ENCODE data around the gene TNC. TPM values are rescaled to one million over a fixed set of nuclear protein-coding genes. Genes with fewer than 3 reads are reported as not detected.

The TNC gene
- total RNA-seq, 4 donors from 2014 or later, result 79.7 to 242 (median 161) TPM

GRCh38 chr9:115127191-115127817 lies 9.3 kb upstream of the TNC start:
- Histone ChIP-seq H3K4me3 (no peak overlapping the region), H3K4me1 (no peaks in the 10 kb centered on the region), H3K27me3 (no peaks in the 10 kb centered on the region), H3K27ac (no peak overlapping the region), H3K9me3 (no peaks in the 10 kb centered on the region), H3K36me3 (no peaks in the 10 kb centered on the region)
- TF ChIP-seq CTCF (IDR thresholded peaks at IDR 0.05) (no peak), POLR2A (IDR thresholded peaks at IDR 0.05) (no peak)
- DNase-seq, result no peak
- intact Hi-C loops (cut with DNase I; ENCODE audit: low total_unique reads), result no loop called here

GRCh38 chr9:115126404-115126803 lies 8.4 kb upstream of the TNC start:
- Histone ChIP-seq H3K36me3 (no peaks in the 10 kb centered on the region), H3K27me3 (no peaks in the 10 kb centered on the region), H3K4me1 (no peaks in the 10 kb centered on the region), H3K9me3 (no peaks in the 10 kb centered on the region), H3K27ac (no peak overlapping the region), H3K4me3 (no peak overlapping the region)
- no peak for DNase-seq
- TF ChIP-seq POLR2A (IDR thresholded peaks at IDR 0.05) (no peak), CTCF (IDR thresholded peaks at IDR 0.05) (no peak)
- intact Hi-C loops (cut with DNase I; ENCODE audit: low total_unique reads), result no loop called here

GRCh38 chr9:115122937-115123336 lies 5.0 kb upstream of the TNC start:
- Histone ChIP-seq H3K4me1 (peaks cover 0 to 8% of the 10 kb centered on the region in 2 donors), H3K27me3 (no peaks in the 10 kb centered on the region), H3K9me3 (no peaks in the 10 kb centered on the region), H3K27ac (no peak overlapping the region), H3K4me3 (no peak overlapping the region), H3K36me3 (no peaks in the 10 kb centered on the region)
- intact Hi-C loops (cut with DNase I; ENCODE audit: low total_unique reads), result no loop called here
- no peak for TF ChIP-seq POLR2A (IDR thresholded peaks at IDR 0.05)
- TF ChIP-seq CTCF (IDR thresholded peaks at IDR 0.05), result no peak
- DNase-seq, result no peak

GRCh38 chr9:115121181-115121580 lies 3.2 kb upstream of the TNC start:
- H3K27me3 ChIP-seq, result no peaks in the 10 kb centered on the region
- intact Hi-C loops (cut with DNase I; ENCODE audit: low total_unique reads), result no loop called here
- no peaks in the 10 kb centered on the region for H3K36me3 ChIP-seq
- DNase-seq, result no peak
- H3K4me3 ChIP-seq, result no peak overlapping the region
- no peaks in the 10 kb centered on the region for H3K9me3 ChIP-seq
- peaks cover 0 to 8% of the 10 kb centered on the region in 2 donors for H3K4me1 ChIP-seq
- peak overlapping the region; percentile 14 to 89 for H3K27ac ChIP-seq
- no peak for TF ChIP-seq CTCF (IDR thresholded peaks at IDR 0.05)
- no peak for TF ChIP-seq POLR2A (IDR thresholded peaks at IDR 0.05)

- H3K27ac ChIP-seq, result peak overlapping the region; percentile 89
- H3K4me3 ChIP-seq, result peak overlapping the region; percentile 40 to 43
- H3K27me3 ChIP-seq, result no peaks in the 10 kb centered on the region
- peaks cover 0 to 8% of the 10 kb centered on the region in 2 donors for H3K4me1 ChIP-seq
- TF ChIP-seq POLR2A (IDR thresholded peaks at IDR 0.05) (no peak), CTCF (IDR thresholded peaks at IDR 0.05) (no peak)
- intact Hi-C loops (cut with DNase I; ENCODE audit: low total_unique reads), result no loop called here
- peak; percentile 73 to 81 for DNase-seq
- H3K36me3 ChIP-seq, result no peaks in the 10 kb centered on the region
- H3K9me3 ChIP-seq, result no peaks in the 10 kb centered on the region
Observed at GRCh38 chr9:115118879-115119218, 892 bp upstream of the TNC start.
